Posterior vena cava (tissue), 2 donors: ENCODE data around the gene NRXN2. TPM values are rescaled to one million over a fixed set of nuclear protein-coding genes. Genes with fewer than 3 reads are reported as not detected.

ENCODE experiments used
- total RNA-seq, 2 donors: library from RNA; stranded (reverse); fragmentation: NEBNext Ultra II Directional; extraction: Animal tissue kit (Norgen Biotek cat#: 25700); gene quantifications; one replicate each; pipeline ENCODE4 v1.2.1, GENCODE V29; 2021
- donor health status: DM: yes; HTN: yes; CAD: no.
- donor health status: DM: yes; HTN: yes; CAD: no.

Gene NRXN2
- total RNA-seq, 2 donors from 2014 or later = 7.9 to 8.8 TPM

Other genes starting within 250 kb of the NRXN2 start
- under 1 TPM; 0.28 to 0.29 TPM for gene SLC22A11, start 167.3 kb downstream of the NRXN2 start, total RNA-seq
- not detected for gene SLC22A12, start 132.0 kb downstream of the NRXN2 start, total RNA-seq
- 10 to 100 TPM; 41.3 to 49.6 TPM for gene RASGRP2, start 20.9 kb upstream of the NRXN2 start, total RNA-seq
- gene PYGM, start 36.8 kb upstream of the NRXN2 start, total RNA-seq = 10 to 100 TPM; 19.3 to 43.2 TPM
- 100 to 1,000 TPM; 181 to 189 TPM for gene SF1, start 55.3 kb upstream of the NRXN2 start, total RNA-seq
- 10 to 100 TPM; 13.2 to 14.7 TPM for gene MAP4K2, start 80.0 kb upstream of the NRXN2 start, total RNA-seq
- gene MEN1, start 87.4 kb upstream of the NRXN2 start, total RNA-seq = 1 to 10 TPM; 9.2 to 9.4 TPM
- gene CDC42BPG, start 121.5 kb upstream of the NRXN2 start, total RNA-seq = under 1 TPM; 0.37 to 0.38 TPM
- gene EHD1, start 155.4 kb upstream of the NRXN2 start, total RNA-seq = 100 to 1,000 TPM; 135 to 164 TPM
- 10 to 100 TPM; 12.3 to 14.9 TPM for gene ATG2A, start 194.0 kb upstream of the NRXN2 start, total RNA-seq
- gene PPP2R5B, start 201.5 kb upstream of the NRXN2 start, total RNA-seq = 10 to 100 TPM; 17.5 to 30.7 TPM
- gene GPHA2, start 212.7 kb upstream of the NRXN2 start, total RNA-seq = not detected
- not detected for gene MAJIN, start 248.9 kb upstream of the NRXN2 start, total RNA-seq